Heart right ventricle (tissue), 16 donors: ENCODE data around the gene RRAD. TPM values are rescaled to one million over a fixed set of nuclear protein-coding genes. Genes with fewer than 3 reads are reported as not detected.
A peak's percentile ranks its signal among the peaks of the same experiment; 100 is the strongest.

Experiments used
- ATAC-seq, 8 donors: fragments of 200-7000 bp; cut with Tn5 transposase; one replicate each; pipeline ENCODE4 v1.9.1; 2020; ENCODE audit warnings: mild to moderate bottlenecking in 8 of 8, moderate library complexity in 8 of 8, moderate number of reproducible peaks in 1 of 8
- DNase-seq, 2 donors: peaks; one replicate each; pipeline ENCODE4 v3.0.0-alpha.2; 2020
- H3K27ac ChIP-seq, 10 donors: fragments of 200-600 bp; sonication (generic) in 2 of 10; one replicate each; pipeline versions ENCODE4 v1.5.0 to v1.8.0; 2020 to 2022; ENCODE audit warnings: mild to moderate bottlenecking in 3 of 10
- H3K27me3 ChIP-seq, 7 donors: fragments of 200-600 bp; one replicate each; pipeline ENCODE4 v1.8.0; 2021 to 2022; ENCODE audit warnings: mild to moderate bottlenecking in 2 of 7
- H3K36me3 ChIP-seq, 9 donors: fragments of 200-600 bp; sonication (generic) in 1 of 9; one replicate each; pipeline versions ENCODE4 v1.5.0 to v1.8.0; 2020 to 2022; ENCODE audit warnings: mild to moderate bottlenecking in 2 of 9
- H3K4me1 ChIP-seq, 9 donors: fragments of 200-600 bp; sonication (generic) in 1 of 9; one replicate each; pipeline versions ENCODE4 v1.5.0 to v1.8.0; 2020 to 2022; ENCODE audit warnings: mild to moderate bottlenecking in 4 of 9
- H3K4me3 ChIP-seq, 10 donors: fragments of 200-600 bp; sonication (generic) in 2 of 10; one replicate each; pipeline versions ENCODE4 v1.5.0 to v1.8.0; 2020 to 2022; ENCODE audit warnings: mild to moderate bottlenecking in 7 of 10, moderate library complexity in 2 of 10
- H3K9me3 ChIP-seq, 11 donors: fragments of 200-600 bp in 10 of 11; sonication (generic) in 2 of 11; one replicate each; pipeline versions ENCODE4 v1.5.0 to v1.8.0; 2013 to 2022; ENCODE audit warnings: mild to moderate bottlenecking in 2 of 11, control low read depth in 1 of 11, moderate library complexity in 1 of 11
- WGBS, 2 donors: extraction: QIAGEN DNeasy Blood & Tissue Kit; methylation state at CpG; one replicate each; pipeline ENCODE4 v1.1.7; 2013; ENCODE audit warnings: inconsistent platforms in 1 of 2; 5-methylcytosine and 5-hydroxymethylcytosine counted together
- intact Hi-C, 10 donors: fragments of 100-400 bp; cut with DNase I; formaldehyde crosslinking; loops; one replicate each; pipeline versions ENCODE4 v1.11.1 to v1.14.2; 2022
- polyA plus RNA-seq, 2 donors: library from polyadenylated mRNA; stranded (reverse); fragments of 200-250 nt; gene quantifications; one replicate each; pipeline ENCODE4 v1.2.3, GENCODE V29; 2013
- total RNA-seq, 10 donors: library from RNA; stranded (reverse); fragmentation: NEBNext Ultra II Directional in 3 of 10; extraction: Animal tissue kit (Norgen Biotek cat#: 25700) in 3 of 10; gene quantifications; one replicate each; pipeline versions ENCODE4 v1.2.1 to v1.2.4, GENCODE V29; 2021 to 2023
- TF ChIP-seq, protein P1 (sequence below), 9 donors: fragments of 200-600 bp; sonication (generic) in 2 of 9; IDR thresholded peaks; one replicate each; pipeline versions ENCODE4 v1.5.0 to v1.8.0; 2021 to 2022; ENCODE audit warnings: antibody characterized with exemption in 9 of 9, mild to moderate bottlenecking in 5 of 9, moderate library complexity in 1 of 9
- donor health status: Arrhythmogenic right ventricular cardiomyopathy.
- donor health status: ischemic (EF 13 %, LVEDD 7.1; RV severe dilation, severe dysfunction).
- donor health status: healthy with polysubstance abuse.
- donor health status: DM: no; HTN: yes; CAD: no.
- donor health status: DM: no; HTN: no; CAD: no.
- donor health status: ischemic (EF 25% LVEDD 6.9; RV normal size, moderate dysfunction).
- donor health status: ischemic (EF 25% LVEDD 5.7; RV mildly dilated, moderate dysfunction).
- donor health status: healthy.
- donor health status: DM: yes; HTN: yes; CAD: no.
- donor health status: Ischemic cardiomyopathy.
- donor health status: ischemic (EF 35%, LVEDD 5.7; RV mildly dilated, moderate dysfunction).
- donor health status: nonischemic (EF 11% LVEDD 7.7; RV severe dilation, severe dysfunction).
- donor health status: DM: yes; HTN: yes; CAD: no.
- donor health status: PGD.
- donor health status: ischemic (EF 29% LVEDD 5.4; RV normal size, mild dysfunction).
- donor health status: nonischemic (EF 23%, LVEDD 6.1; RV moderate dilation, normal function).

RRAD gene
- total and polyA plus RNA-seq, 12 donors: 48.4 to 1,227 (median 122) TPM

DNA sequence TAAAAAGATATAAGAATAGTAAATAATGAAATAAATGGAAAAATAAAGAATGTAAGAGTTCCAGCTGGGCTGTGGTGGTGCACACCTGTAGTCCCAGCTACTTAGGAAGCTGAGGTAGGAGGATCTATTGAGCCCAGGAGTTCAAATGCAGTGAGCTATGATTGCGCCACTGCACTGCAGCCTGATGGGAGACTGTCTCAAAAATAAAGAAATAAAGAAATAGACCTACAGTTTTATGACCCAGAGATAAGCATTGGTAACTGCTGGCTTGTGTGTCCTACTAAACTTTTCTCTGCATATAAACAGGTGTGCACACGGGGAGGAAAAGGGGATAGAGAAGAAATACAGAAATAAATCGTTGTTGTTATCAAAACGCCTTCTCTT, 52.8 kb downstream of the RRAD start:
- H3K36me3 ChIP-seq: no peaks in the 10 kb centered on the region

DNA sequence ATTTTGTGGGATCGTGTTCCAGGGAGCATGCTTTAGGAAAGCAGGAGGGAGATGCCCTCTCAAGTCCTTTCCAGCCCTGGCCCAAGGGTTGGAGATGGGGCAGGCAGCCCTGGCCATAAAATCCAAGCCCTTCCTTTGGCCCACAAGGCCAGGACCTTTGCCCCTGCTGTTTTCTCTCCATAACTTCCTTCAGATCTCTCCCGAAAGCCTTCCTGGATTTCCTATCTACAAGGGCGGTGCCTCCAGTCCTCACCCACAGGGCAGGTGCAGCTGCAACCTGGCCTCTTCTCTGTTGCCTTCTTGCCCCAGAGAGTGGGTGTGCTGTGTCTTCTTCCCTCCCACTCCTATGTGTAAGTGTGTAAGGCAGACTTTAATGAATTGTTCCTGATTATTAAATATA, 53.5 kb downstream of the RRAD start:
- H3K9me3 ChIP-seq: no peaks in the 10 kb centered on the region
- no peak for DNase-seq
- H3K4me1 ChIP-seq: peaks cover 0 to 21% (median 9%) of the 10 kb centered on the region in 9 donors
- 79 to 91% methylated on average over 3 of the region's 3 CpGs for WGBS, 2 donors
- peaks cover 0 to 5% (median 0%) of the 10 kb centered on the region in 7 donors for H3K27me3 ChIP-seq
- no peaks in the 10 kb centered on the region for H3K36me3 ChIP-seq
- no peak overlapping the region for H3K4me3 ChIP-seq
- H3K27ac ChIP-seq: no peak overlapping the region
- intact Hi-C loops: loop anchor here in 3 of 10 donors (2.0 to 5.0 kb wide), 3 partner anchors 41 to 145 kb away; partner anchors contain the start of gene NAE1 (in 1 of the 3)
- TF ChIP-seq, protein P1, sequence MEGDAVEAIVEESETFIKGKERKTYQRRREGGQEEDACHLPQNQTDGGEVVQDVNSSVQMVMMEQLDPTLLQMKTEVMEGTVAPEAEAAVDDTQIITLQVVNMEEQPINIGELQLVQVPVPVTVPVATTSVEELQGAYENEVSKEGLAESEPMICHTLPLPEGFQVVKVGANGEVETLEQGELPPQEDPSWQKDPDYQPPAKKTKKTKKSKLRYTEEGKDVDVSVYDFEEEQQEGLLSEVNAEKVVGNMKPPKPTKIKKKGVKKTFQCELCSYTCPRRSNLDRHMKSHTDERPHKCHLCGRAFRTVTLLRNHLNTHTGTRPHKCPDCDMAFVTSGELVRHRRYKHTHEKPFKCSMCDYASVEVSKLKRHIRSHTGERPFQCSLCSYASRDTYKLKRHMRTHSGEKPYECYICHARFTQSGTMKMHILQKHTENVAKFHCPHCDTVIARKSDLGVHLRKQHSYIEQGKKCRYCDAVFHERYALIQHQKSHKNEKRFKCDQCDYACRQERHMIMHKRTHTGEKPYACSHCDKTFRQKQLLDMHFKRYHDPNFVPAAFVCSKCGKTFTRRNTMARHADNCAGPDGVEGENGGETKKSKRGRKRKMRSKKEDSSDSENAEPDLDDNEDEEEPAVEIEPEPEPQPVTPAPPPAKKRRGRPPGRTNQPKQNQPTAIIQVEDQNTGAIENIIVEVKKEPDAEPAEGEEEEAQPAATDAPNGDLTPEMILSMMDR (IDR thresholded peaks at IDR 0.05): no peak
- ATAC-seq: no peak

More for the DNA sequence above, 52.8 kb downstream of the RRAD start:
- DNase-seq (no peak), ATAC-seq (no peak)
- peak overlapping the region in 9 of 10 donors; percentile 8 to 52 (median 43) for H3K4me3 ChIP-seq
- intact Hi-C loops: loop anchor here in 3 of 10 donors (2.0 to 5.0 kb wide), 3 partner anchors 42 to 145 kb away; partner anchors contain the start of gene NAE1 (in 1 of the 3)
- TF ChIP-seq, protein P1 (IDR thresholded peaks at IDR 0.05): no peak
- H3K4me1 ChIP-seq: peaks cover 0 to 21% (median 9%) of the 10 kb centered on the region in 9 donors
- no peaks in the 10 kb centered on the region for H3K9me3 ChIP-seq
- H3K27ac ChIP-seq: peak overlapping the region in 5 of 10 donors; percentile 1 to 70 (median 27)
- peaks cover 0 to 5% (median 0%) of the 10 kb centered on the region in 7 donors for H3K27me3 ChIP-seq
- WGBS, 2 donors: 53 to 62% methylated on average over 4 of the region's 4 CpGs

Other genes starting within 250 kb of the RRAD start
- gene CMTM4, start 228.8 kb downstream of the RRAD start, total RNA-seq: 10 to 100 TPM in 8 of 10 donors, 1 to 10 TPM in 2; 7.3 to 14.6 (median 12.1) TPM
- 1 to 10 TPM; 4.5 to 4.6 TPM for gene CMTM4, start 228.8 kb downstream of the RRAD start, polyA plus RNA-seq
- 100 to 1,000 TPM in 2 of 10 donors, 10 to 100 TPM in 8; 70.4 to 109 (median 89.0) TPM for gene DYNC1LI2, start 173.9 kb downstream of the RRAD start, total RNA-seq
- gene DYNC1LI2, start 173.9 kb downstream of the RRAD start, polyA plus RNA-seq: 10 to 100 TPM; 27.2 to 53.9 TPM
- gene TERB1, start 124.0 kb downstream of the RRAD start, total RNA-seq: under 1 TPM in 1 of 10 donors, not detected in 9; 0.12 TPM
- not detected for gene TERB1, start 124.0 kb downstream of the RRAD start, polyA plus RNA-seq
- 10 to 100 TPM; 29.6 to 35.9 (median 31.3) TPM for gene NAE1, start 94.6 kb downstream of the RRAD start, total RNA-seq
- 10 to 100 TPM; 23.7 to 27.8 TPM for gene NAE1, start 94.6 kb downstream of the RRAD start, polyA plus RNA-seq
- not detected for gene CA7, start 81.1 kb downstream of the RRAD start, total RNA-seq
- gene CA7, start 81.1 kb downstream of the RRAD start, polyA plus RNA-seq: not detected
- gene PDP2, start 45.0 kb downstream of the RRAD start, total RNA-seq: 1 to 10 TPM; 2.9 to 5.7 (median 3.8) TPM
- gene PDP2, start 45.0 kb downstream of the RRAD start, polyA plus RNA-seq: 1 to 10 TPM; 1.2 to 1.4 TPM
- under 1 TPM in 3 of 10 donors, not detected in 7; 0.25 to 0.47 (median 0.47) TPM for gene CDH16, start 6.7 kb downstream of the RRAD start, total RNA-seq
- under 1 TPM; 0.15 to 0.59 TPM for gene CDH16, start 6.7 kb downstream of the RRAD start, polyA plus RNA-seq
- gene CIAO2B, start 8.9 kb upstream of the RRAD start, total RNA-seq: 100 to 1,000 TPM; 103 to 196 (median 111) TPM
- 100 to 1,000 TPM; 189 to 743 TPM for gene CIAO2B, start 8.9 kb upstream of the RRAD start, polyA plus RNA-seq
- 100 to 1,000 TPM in 3 of 10 donors, 10 to 100 TPM in 7; 56.1 to 194 (median 81.5) TPM for gene CES2, start 10.0 kb upstream of the RRAD start, total RNA-seq
- gene CES2, start 10.0 kb upstream of the RRAD start, polyA plus RNA-seq: 100 to 1,000 TPM in 1 of 2 donors, 10 to 100 TPM in 1; 25.1 to 145 TPM
- gene CES3, start 35.7 kb upstream of the RRAD start, total RNA-seq: 1 to 10 TPM in 6 of 10 donors, under 1 TPM in 4; 0.45 to 2.4 (median 1.1) TPM
- 1 to 10 TPM in 1 of 2 donors, under 1 TPM in 1; 0.07 to 2.8 TPM for gene CES3, start 35.7 kb upstream of the RRAD start, polyA plus RNA-seq
- 10 to 100 TPM in 1 of 10 donors, 1 to 10 TPM in 9; 3.8 to 10.4 (median 6.0) TPM for gene CES4A, start 63.1 kb upstream of the RRAD start, total RNA-seq
- gene CES4A, start 63.1 kb upstream of the RRAD start, polyA plus RNA-seq: 10 to 100 TPM; 12.3 to 20.6 TPM
- gene CBFB, start 103.6 kb upstream of the RRAD start, total RNA-seq: 10 to 100 TPM; 22.2 to 36.4 (median 29.8) TPM
- 10 to 100 TPM; 17.6 to 22.9 TPM for gene CBFB, start 103.6 kb upstream of the RRAD start, polyA plus RNA-seq
- 10 to 100 TPM in 8 of 10 donors, 1 to 10 TPM in 2; 8.9 to 12.7 (median 11.7) TPM for gene PHAF1, start 184.4 kb upstream of the RRAD start, total RNA-seq
- 1 to 10 TPM; 7.1 to 7.2 TPM for gene PHAF1, start 184.4 kb upstream of the RRAD start, polyA plus RNA-seq
- 10 to 100 TPM in 4 of 10 donors, 1 to 10 TPM in 6; 7.4 to 17.6 (median 9.6) TPM for gene B3GNT9, start 225.5 kb upstream of the RRAD start, total RNA-seq
- 10 to 100 TPM in 1 of 2 donors, 1 to 10 TPM in 1; 5.4 to 19.1 TPM for gene B3GNT9, start 225.5 kb upstream of the RRAD start, polyA plus RNA-seq
- gene TRADD, start 234.4 kb upstream of the RRAD start, total RNA-seq: 10 to 100 TPM in 1 of 10 donors, 1 to 10 TPM in 9; 4.8 to 12.4 (median 5.7) TPM
- gene TRADD, start 234.4 kb upstream of the RRAD start, polyA plus RNA-seq: 10 to 100 TPM in 1 of 2 donors, 1 to 10 TPM in 1; 9.7 to 17.9 TPM
- 10 to 100 TPM in 1 of 10 donors, 1 to 10 TPM in 9; 3.9 to 10.5 (median 5.0) TPM for gene FBXL8, start 234.4 kb upstream of the RRAD start, total RNA-seq
- gene FBXL8, start 234.4 kb upstream of the RRAD start, polyA plus RNA-seq: 10 to 100 TPM in 1 of 2 donors, 1 to 10 TPM in 1; 8.6 to 17.3 TPM
- gene HSF4, start 239.2 kb upstream of the RRAD start, total RNA-seq: 10 to 100 TPM; 32.9 to 71.3 (median 38.6) TPM
- gene HSF4, start 239.2 kb upstream of the RRAD start, polyA plus RNA-seq: 100 to 1,000 TPM in 1 of 2 donors, 1 to 10 TPM in 1; 9.1 to 199 TPM
- 10 to 100 TPM; 71.8 to 92.2 (median 79.9) TPM for gene NOL3, start 245.0 kb upstream of the RRAD start, total RNA-seq
- gene NOL3, start 245.0 kb upstream of the RRAD start, polyA plus RNA-seq: 100 to 1,000 TPM; 115 to 132 TPM